HG02588 (cell line): ENCODE data around the gene RBM39.
"Not testable (repeated sequence)": the region's sequence is repeated elsewhere in the genome, so short reads cannot be mapped to it uniquely, and the experiment has no call there.

Experiments
- ATAC-seq: cut with Tn5 transposase; IDR thresholded peaks from one replicate; pipeline ENCODE4 v1.9.1; 2021; ENCODE audit warnings: mild to moderate bottlenecking, moderate library complexity; ENCODE audit not compliant: unreplicated experiment

The RBM39 gene

DNA sequence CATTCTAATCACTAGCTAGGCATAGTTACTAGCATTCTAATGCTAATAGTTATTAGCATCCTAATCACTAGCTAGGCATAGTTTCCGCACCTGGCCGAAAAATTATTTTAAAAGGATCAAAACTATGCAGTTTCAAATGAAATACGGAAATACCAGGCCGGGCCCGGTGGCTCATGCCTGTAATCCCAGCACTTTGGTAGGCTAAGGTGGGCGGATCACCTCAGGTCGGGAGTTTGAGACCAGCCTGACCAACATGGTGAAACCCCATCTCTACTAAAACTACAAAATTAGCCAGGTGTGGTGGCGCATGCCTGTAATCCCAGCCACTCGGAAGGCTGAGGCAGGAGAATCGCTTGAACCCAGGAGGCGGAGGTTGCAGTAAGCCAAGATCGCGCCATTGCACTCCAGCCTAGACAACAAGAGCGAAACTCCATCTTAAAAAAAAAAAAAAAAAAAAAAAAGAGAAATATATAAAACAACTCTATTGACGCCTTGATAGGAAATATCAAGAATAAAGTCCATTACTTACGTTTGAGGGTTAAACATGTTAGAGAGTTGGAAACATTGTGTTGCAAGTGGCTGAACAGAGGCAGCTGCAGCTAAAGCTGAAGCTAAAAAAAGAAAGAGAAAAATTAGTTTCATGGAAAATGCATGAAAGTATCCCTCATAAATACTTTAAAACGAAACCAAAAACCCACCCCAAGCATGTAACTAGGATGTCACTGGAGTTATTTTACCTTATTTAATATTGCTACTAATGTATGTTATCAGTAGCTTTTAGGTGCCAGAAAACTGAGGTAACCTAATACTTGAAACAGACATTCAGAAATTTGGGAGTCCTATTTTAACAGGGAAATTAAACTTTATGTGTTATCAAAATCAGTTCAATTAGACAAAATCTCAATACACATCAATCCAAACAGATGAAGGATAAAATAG is 35.2 kb downstream of the RBM39 start:
- ATAC-seq: not testable (repeated sequence)

- not testable (repeated sequence) for ATAC-seq
These were observed 36.2 kb downstream of the RBM39 start for GRCh38 chr20:35705894-35706293.

GRCh38 chr20:35704514-35705261 is 37.4 kb downstream of the RBM39 start:
- no peak for ATAC-seq

DNA sequence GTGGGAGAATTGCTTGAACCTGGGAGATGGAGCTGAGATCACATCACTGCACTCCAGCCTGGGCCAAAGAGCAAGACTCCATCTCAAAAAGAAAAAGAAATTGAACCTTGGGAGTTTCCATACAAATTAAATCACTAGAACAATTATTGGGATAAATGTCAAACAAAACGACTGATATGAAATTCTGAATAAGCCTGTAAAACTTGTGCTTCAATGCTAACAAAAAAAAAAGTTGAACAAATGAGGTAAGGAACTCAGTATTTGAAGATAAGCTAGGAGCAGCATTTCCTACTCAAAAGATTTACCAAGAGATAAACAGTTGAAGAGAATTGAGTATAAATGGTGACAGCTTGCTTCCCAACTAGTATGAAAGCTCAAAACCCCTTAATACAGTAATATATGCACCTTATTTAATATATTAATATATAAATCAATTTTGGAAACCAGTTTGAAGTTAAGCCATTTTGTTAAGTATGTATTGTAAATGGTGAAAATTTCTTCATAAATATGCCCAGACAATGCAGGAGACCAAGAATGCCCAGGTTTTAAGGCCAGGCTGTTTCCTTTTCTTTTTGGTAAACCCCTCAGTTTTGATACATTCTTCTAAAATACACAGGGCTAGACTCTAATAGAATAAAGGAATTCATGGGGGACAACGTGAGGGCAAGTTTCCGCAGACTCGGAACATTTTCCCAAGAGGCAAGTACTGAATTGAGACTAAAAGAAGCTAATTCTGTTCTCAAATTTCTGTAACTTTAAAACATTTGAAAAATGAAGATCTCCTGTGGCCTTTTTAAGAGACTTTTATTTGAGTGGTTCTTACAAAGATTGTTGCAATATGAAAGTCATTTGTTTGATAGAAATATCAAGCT is 39.0 kb downstream of the RBM39 start:
- ATAC-seq: no peak

GRCh38 chr20:35702051-35702823 is 39.8 kb downstream of the RBM39 start:
- no peak for ATAC-seq

GRCh38 chr20:35700625-35701148 is 41.4 kb downstream of the RBM39 start:
- no peak for ATAC-seq

DNA sequence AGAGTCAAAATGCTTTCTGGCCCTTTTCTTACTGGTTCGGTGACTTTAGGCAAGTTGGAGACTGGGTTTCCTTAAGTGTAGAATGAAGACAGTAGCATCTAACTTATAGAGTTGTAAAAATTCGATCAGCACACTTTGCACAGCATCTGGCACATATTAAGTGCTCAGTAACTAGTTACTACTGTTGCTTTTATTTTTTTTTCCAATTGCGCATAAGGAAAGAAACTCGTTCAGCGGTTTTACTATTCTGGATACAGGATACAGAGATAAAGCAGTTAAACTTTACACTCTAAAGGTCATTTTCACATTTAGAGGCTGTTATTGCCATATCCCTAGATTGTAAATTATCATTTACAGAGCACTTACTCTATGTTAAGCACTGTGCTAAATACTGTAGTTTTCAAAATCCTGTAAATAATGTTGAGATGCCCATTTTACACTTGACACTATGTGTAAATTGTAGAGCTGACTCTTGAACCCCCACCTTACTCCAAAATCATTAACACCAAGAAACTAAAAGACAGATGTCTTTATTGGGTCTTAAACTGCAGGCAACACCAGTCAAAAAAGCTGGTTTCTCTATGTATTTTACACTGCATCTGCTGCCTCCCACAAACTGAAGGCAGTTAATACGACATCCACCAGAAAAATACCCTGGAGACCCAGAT is 42.0 kb downstream of the RBM39 start:
- no peak for ATAC-seq

- peak; percentile 79 for ATAC-seq
These were observed 42.7 kb downstream of the RBM39 start, which contains the start of the genes NFS1 and ROMO1 for GRCh38 chr20:35699127-35699956. Gene NFS1, minus strand, starts transcription at chr20:35699352. Its CDS starts 64 bp downstream, at chr20:35699288. Gene ROMO1, plus strand, starts transcription at chr20:35699405. Its CDS starts 228 bp downstream, at chr20:35699633.

DNA sequence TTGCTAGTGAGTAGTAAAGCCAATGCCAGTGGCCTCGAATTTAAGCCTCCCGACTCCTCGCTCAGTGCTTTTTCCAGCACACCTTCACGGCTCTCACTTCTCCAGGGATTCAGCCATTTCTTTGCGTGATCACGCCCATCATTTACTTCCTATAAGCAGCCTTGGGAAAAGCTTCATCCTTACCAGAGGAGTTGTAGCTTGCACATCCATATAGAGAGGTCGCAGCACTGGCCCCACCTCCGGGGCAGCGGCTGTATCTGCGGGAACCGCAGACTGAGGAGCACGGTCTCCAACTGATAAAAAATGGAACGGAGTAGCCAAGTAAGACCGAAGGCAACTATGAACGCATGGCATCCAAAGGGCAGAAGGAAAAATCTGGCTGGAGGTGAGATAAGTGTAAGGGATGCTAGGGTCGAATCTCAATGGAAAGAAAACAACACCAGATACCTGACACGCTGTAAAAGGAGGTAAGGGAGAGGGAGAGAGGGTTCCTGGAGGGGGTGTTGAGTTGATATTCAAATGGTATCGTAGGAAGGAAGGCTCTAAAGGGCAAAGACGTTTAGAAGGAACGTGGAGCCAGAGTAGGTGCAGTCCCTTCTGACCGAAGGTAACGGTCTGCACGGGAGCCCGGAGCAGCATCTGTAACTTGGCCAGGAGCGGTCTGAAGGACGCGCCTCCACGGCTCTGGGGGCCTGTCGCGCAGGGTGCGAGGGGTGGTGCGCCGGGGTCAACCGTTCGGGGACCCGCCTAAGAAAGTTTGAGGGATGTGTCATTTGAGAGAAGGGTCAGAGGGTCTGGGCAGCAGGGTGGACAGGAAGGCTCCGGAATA is 43.5 kb downstream of the RBM39 start:
- peak; percentile 29 for ATAC-seq

GRCh38 chr20:35697696-35698297 is 44.3 kb downstream of the RBM39 start:
- no peak for ATAC-seq

- ATAC-seq: no peak
These were observed 46.1 kb downstream of the RBM39 start for GRCh38 chr20:35695978-35696377.

GRCh38 chr20:35695245-35695749 is 46.8 kb downstream of the RBM39 start:
- ATAC-seq: no peak

GRCh38 chr20:35690265-35690664 is 51.8 kb downstream of the RBM39 start:
- no peak for ATAC-seq

- ATAC-seq: not testable (repeated sequence)
These were observed 55.2 kb downstream of the RBM39 start for GRCh38 chr20:35686872-35687271.

- not testable (repeated sequence) for ATAC-seq
These were observed 56.7 kb downstream of the RBM39 start for GRCh38 chr20:35685368-35685767.

- no peak for ATAC-seq
These were observed 60.1 kb downstream of the RBM39 start for GRCh38 chr20:35681960-35682359.
